ENCODE results near the gene CYP2W1.

- TF ChIP-seq, protein P1, sequence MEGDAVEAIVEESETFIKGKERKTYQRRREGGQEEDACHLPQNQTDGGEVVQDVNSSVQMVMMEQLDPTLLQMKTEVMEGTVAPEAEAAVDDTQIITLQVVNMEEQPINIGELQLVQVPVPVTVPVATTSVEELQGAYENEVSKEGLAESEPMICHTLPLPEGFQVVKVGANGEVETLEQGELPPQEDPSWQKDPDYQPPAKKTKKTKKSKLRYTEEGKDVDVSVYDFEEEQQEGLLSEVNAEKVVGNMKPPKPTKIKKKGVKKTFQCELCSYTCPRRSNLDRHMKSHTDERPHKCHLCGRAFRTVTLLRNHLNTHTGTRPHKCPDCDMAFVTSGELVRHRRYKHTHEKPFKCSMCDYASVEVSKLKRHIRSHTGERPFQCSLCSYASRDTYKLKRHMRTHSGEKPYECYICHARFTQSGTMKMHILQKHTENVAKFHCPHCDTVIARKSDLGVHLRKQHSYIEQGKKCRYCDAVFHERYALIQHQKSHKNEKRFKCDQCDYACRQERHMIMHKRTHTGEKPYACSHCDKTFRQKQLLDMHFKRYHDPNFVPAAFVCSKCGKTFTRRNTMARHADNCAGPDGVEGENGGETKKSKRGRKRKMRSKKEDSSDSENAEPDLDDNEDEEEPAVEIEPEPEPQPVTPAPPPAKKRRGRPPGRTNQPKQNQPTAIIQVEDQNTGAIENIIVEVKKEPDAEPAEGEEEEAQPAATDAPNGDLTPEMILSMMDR (IDR thresholded peaks at IDR 0.05) = no peak
- TF ChIP-seq POLR2A (IDR thresholded peaks at IDR 0.05) = no peak
Measured at GRCh38 chr7:1021366-1021765, 38.4 kb downstream of the CYP2W1 start.
